ENCODE measurements around the gene GBF1. TPM values are rescaled to one million over a fixed set of nuclear protein-coding genes. Genes with fewer than 3 reads are reported as not detected.

The GBF1 gene
- total and polyA plus RNA-seq, 7 donors: 14.1 to 47.1 (median 40.8) TPM

GRCh38 chr10:102358712-102359382 lies 113.5 kb downstream of the GBF1 start:
- Histone ChIP-seq H3K36me3 (ENCODE audit: insufficient read depth in 1 of 2, low read depth in 1 of 2) (peaks cover 26 to 94% of the 10 kb centered on the region in 2 donors), H3K27ac (no peak overlapping the region), H3K4me1 (no peaks in the 10 kb centered on the region), H3K4me3 (no peak overlapping the region), H3K27me3 (ENCODE audit: insufficient read depth in 3 of 3, low read length in 2 of 3) (no peaks in the 10 kb centered on the region), H3K9me3 (no peaks in the 10 kb centered on the region)
- no peak for TF ChIP-seq CTCF (IDR thresholded peaks at IDR 0.05)
- ATAC-seq: no peak
- intact Hi-C loops (cut with DNase I): loop anchor here in 1 of 2 donors (5.0 kb wide), 1 partner anchor 197 kb away; no protein-coding TSS in a partner anchor
- no peak for DNase-seq
- WGBS, 3 donors: 90 to 97% (median 92%) methylated on average over 4 of the region's 4 CpGs

- ATAC-seq (no peak), DNase-seq (no peak)
- Histone ChIP-seq H3K27me3 (ENCODE audit: insufficient read depth in 3 of 3, low read length in 2 of 3) (no peaks in the 10 kb centered on the region), H3K27ac (no peak overlapping the region), H3K4me3 (no peak overlapping the region), H3K36me3 (ENCODE audit: insufficient read depth in 1 of 2, low read depth in 1 of 2) (peaks cover 28 to 99% of the 10 kb centered on the region in 2 donors), H3K9me3 (peaks cover 5% of the 10 kb centered on the region), H3K4me1 (no peaks in the 10 kb centered on the region)
- TF ChIP-seq CTCF (IDR thresholded peaks at IDR 0.05): no peak
- WGBS, 3 donors: 94 to 100% (median 100%) methylated on average over 1 of the region's 1 CpG
- intact Hi-C loops (cut with DNase I): no loop called here
Observed at GRCh38 chr10:102367441-102367840, 122.1 kb downstream of the GBF1 start.

- Histone ChIP-seq H3K4me3 (no peak overlapping the region), H3K27ac (no peak overlapping the region), H3K9me3 (peaks cover 5% of the 10 kb centered on the region), H3K27me3 (ENCODE audit: insufficient read depth in 3 of 3, low read length in 2 of 3) (no peaks in the 10 kb centered on the region), H3K4me1 (no peaks in the 10 kb centered on the region), H3K36me3 (ENCODE audit: insufficient read depth in 1 of 2, low read depth in 1 of 2) (peaks cover 27 to 99% of the 10 kb centered on the region in 2 donors)
- WGBS, 3 donors: 82 to 93% (median 86%) methylated on average over 3 of the region's 3 CpGs
- DNase-seq (no peak), ATAC-seq (no peak)
- no peak for TF ChIP-seq CTCF (IDR thresholded peaks at IDR 0.05)
- intact Hi-C loops (cut with DNase I): no loop called here
Observed at GRCh38 chr10:102368077-102368476, 122.7 kb downstream of the GBF1 start.

GRCh38 chr10:102371295-102371694 lies 126.0 kb downstream of the GBF1 start:
- Histone ChIP-seq H3K36me3 (ENCODE audit: insufficient read depth in 1 of 2, low read depth in 1 of 2) (peaks cover 21 to 100% of the 10 kb centered on the region in 2 donors), H3K27me3 (ENCODE audit: insufficient read depth in 3 of 3, low read length in 2 of 3) (no peaks in the 10 kb centered on the region), H3K4me3 (no peak overlapping the region), H3K9me3 (peaks cover 5% of the 10 kb centered on the region), H3K27ac (no peak overlapping the region), H3K4me1 (no peaks in the 10 kb centered on the region)
- no peak for TF ChIP-seq CTCF (IDR thresholded peaks at IDR 0.05)
- WGBS, 3 donors: 97 to 100% (median 98%) methylated on average over 2 of the region's 2 CpGs
- DNase-seq (no peak), ATAC-seq (no peak)
- intact Hi-C loops (cut with DNase I): no loop called here

- 86 to 92% (median 89%) methylated on average over 7 of the region's 7 CpGs for WGBS, 3 donors
- H3K4me3 ChIP-seq: no peak overlapping the region
- ATAC-seq (no peak), DNase-seq (no peak)
- peaks cover 17 to 100% of the 10 kb centered on the region in 2 donors for H3K36me3 ChIP-seq (ENCODE audit: insufficient read depth in 1 of 2, low read depth in 1 of 2)
- no peak for TF ChIP-seq CTCF (IDR thresholded peaks at IDR 0.05)
- H3K9me3 ChIP-seq: peaks cover 5% of the 10 kb centered on the region
- intact Hi-C loops (cut with DNase I): no loop called here
- no peaks in the 10 kb centered on the region for H3K4me1 ChIP-seq
- no peaks in the 10 kb centered on the region for H3K27me3 ChIP-seq (ENCODE audit: insufficient read depth in 3 of 3, low read length in 2 of 3)
- no peak overlapping the region for H3K27ac ChIP-seq
Observed at GRCh38 chr10:102375250-102375649, 129.9 kb downstream of the GBF1 start.

Measured in psoas muscle (tissue), 8 donors.